Peyer's patch (tissue), 4 donors: ENCODE data around the gene TMEM184A. TPM values are rescaled to one million over a fixed set of nuclear protein-coding genes. Genes with fewer than 3 reads are reported as not detected.

Source experiments
- DNase-seq, 3 donors: peaks; one replicate each; pipeline ENCODE4 v3.0.0-alpha.2; 2017 to 2019
- H3K27ac ChIP-seq, 4 donors: fragments of 200-600 bp; sonication (generic); one replicate each; pipeline ENCODE4 v1.5.1; 2016 to 2019
- H3K27me3 ChIP-seq, 2 donors: fragments of 200-600 bp; sonication (generic); one replicate each; pipeline ENCODE4 v1.5.1; 2019
- H3K36me3 ChIP-seq, 3 donors: fragments of 200-600 bp; sonication (generic); one replicate each; pipeline ENCODE4 v1.5.1; 2016 to 2019
- H3K4me1 ChIP-seq, 4 donors: fragments of 200-600 bp; sonication (generic); one replicate each; pipeline ENCODE4 v1.5.1; 2016 to 2019
- H3K4me3 ChIP-seq, 4 donors: fragments of 200-600 bp; sonication (generic); 1 replicate in 3 of 4; 2 replicates in 1 of 4; pipeline ENCODE4 v1.5.1; 2016 to 2019; ENCODE audit warnings: mild to moderate bottlenecking in 1 of 4
- H3K9me3 ChIP-seq, 4 donors: fragments of 200-600 bp; sonication (generic); one replicate each; pipeline ENCODE4 v1.5.1; 2016 to 2019; ENCODE audit warnings: mild to moderate bottlenecking in 1 of 4
- CTCF ChIP-seq, 6 experiments: fragments of 450-650 bp in 4 of 6; fragments of 200-600 bp in 2 of 6; sonication (generic) in 1 of 6; IDR thresholded peaks; one replicate each; pipeline ENCODE4 v1.5.1; 2017 to 2019; ENCODE audit warnings: antibody characterized with exemption in 6 of 6, mild to moderate bottlenecking in 3 of 6, moderate library complexity in 1 of 6
- POLR2A ChIP-seq, 2 donors: fragments of 450-650 bp; IDR thresholded peaks; one replicate each; pipeline ENCODE4 v1.5.1; 2017; ENCODE audit warnings: antibody characterized with exemption in 2 of 2, mild to moderate bottlenecking in 2 of 2, moderate library complexity in 2 of 2
- total RNA-seq, 4 donors: library from RNA; depleted of rRNA; stranded (reverse); fragments of >200 nt; gene quantifications; one replicate each; pipeline ENCODE4 v1.1.0, GENCODE V29; 2016

TMEM184A gene
- total RNA-seq, 4 donors from 2014 or later, result 41.3 to 161 (median 151) TPM

DNA sequence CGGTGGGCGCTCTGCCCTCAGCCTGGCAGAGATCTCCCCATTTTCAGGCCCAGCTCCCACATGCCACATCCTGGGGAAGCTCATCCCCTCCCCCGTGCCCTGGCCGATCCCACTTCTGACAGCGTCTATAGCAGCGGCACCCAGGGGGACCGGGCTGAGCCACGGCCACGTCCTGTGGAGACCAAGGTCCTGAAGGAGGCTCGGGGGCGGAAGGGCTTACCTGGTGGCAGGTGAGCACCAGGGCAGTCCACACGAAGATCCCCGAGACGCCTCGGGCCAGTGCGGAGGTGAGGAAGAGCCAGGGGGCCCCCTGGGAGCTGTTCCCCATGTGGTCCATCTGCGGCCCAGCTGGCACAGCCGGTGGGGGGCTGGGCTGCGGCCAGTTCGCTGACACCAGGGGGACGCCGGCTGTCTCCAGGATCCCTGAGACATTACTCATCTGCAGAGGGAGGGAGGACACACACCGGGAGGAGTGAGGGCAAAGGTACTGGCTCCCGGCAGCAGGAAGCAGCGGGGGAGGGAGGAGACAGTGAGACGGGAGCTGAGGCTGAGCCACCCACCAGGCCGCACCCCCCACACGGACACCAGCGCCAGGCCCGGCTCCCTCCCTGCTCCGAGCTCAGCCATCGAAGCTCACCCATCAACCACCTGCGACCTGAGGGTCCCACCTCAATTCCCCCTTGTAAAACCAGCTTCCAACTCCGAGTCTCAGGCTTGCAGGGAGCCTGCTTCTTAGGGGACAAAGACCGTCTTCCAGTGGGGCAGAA lies 776 bp downstream of the TMEM184A start:
- H3K4me1 ChIP-seq, result peaks cover 0 to 27% (median 0%) of the 10 kb centered on the region in 4 donors
- peak overlapping the region in 3 of 4 donors; percentile 89 to 99 (median 97) for H3K27ac ChIP-seq
- peak overlapping the region in 3 of 4 donors; percentile 32 to 56 (median 55) for H3K4me3 ChIP-seq
- peak; percentile 44 to 77 for TF ChIP-seq POLR2A (IDR thresholded peaks at IDR 0.05)
- TF ChIP-seq CTCF (IDR thresholded peaks at IDR 0.05), result peak in 2 of 6 experiments; percentile 25 to 33
- H3K36me3 ChIP-seq, result peaks cover 0 to 7% (median 0%) of the 10 kb centered on the region in 3 donors
- peak in 2 of 3 donors; percentile 91 for DNase-seq
- H3K27me3 ChIP-seq, result no peaks in the 10 kb centered on the region
- no peaks in the 10 kb centered on the region for H3K9me3 ChIP-seq

GRCh38 chr7:1554333-1555045 lies 1.5 kb downstream of the TMEM184A start:
- Histone ChIP-seq H3K9me3 (no peaks in the 10 kb centered on the region), H3K36me3 (peaks cover 0 to 14% (median 0%) of the 10 kb centered on the region in 3 donors), H3K4me1 (peaks cover 0 to 27% (median 0%) of the 10 kb centered on the region in 4 donors), H3K27ac (peak overlapping the region in 3 of 4 donors; percentile 89 to 99 (median 97)), H3K4me3 (peak overlapping the region in 3 of 4 donors; percentile 32 to 56 (median 55)), H3K27me3 (no peaks in the 10 kb centered on the region)
- no peak for DNase-seq
- TF ChIP-seq CTCF (IDR thresholded peaks at IDR 0.05) (no peak), POLR2A (IDR thresholded peaks at IDR 0.05) (no peak)

DNA sequence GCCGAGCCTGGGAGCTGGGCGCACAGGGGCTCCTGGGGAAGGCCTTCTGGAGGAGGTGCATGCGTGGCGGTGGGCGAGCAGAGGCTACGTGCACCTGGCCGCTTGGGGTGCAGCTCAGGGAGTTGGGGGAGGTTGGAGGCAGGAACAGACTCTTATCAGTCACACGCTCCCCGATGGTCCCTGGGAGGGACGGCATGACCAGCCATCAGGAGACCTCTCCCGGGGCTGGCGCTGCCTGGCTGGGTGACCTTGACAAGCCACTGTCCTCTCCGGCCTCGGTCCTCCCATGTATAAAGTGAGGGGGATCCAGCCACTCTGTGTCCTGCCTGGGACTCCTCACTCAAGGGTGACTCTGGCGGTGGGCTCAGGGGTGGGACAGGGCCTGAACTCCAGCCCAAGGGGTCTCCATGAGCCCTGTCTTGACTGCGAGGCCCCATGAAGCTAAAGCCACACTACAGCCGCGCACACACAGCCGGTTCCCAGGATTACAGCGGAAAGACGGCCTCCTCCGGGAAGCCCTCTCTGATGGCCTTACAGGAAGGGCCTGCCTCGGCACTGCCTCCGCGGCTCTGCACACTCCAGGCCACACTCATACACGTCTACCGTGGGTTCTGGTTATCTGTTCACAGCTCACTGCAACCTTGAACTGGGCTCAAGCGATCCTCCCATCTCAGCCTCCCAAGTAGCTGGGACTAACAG lies 2.3 kb downstream of the TMEM184A start:
- peaks cover 0 to 22% (median 0%) of the 10 kb centered on the region in 3 donors for H3K36me3 ChIP-seq
- TF ChIP-seq POLR2A (IDR thresholded peaks at IDR 0.05) (no peak), CTCF (IDR thresholded peaks at IDR 0.05) (no peak)
- H3K27me3 ChIP-seq, result no peaks in the 10 kb centered on the region
- H3K9me3 ChIP-seq, result no peaks in the 10 kb centered on the region
- DNase-seq, result no peak
- H3K4me3 ChIP-seq, result peak overlapping the region in 2 of 4 donors; percentile 55 to 56
- H3K4me1 ChIP-seq, result peaks cover 0 to 19% (median 0%) of the 10 kb centered on the region in 4 donors
- peak overlapping the region in 1 of 4 donors; percentile 99 for H3K27ac ChIP-seq

- DNase-seq, result no peak
- H3K27ac ChIP-seq, result no peak overlapping the region
- no peaks in the 10 kb centered on the region for H3K27me3 ChIP-seq
- peaks cover 0 to 32% (median 0%) of the 10 kb centered on the region in 3 donors for H3K36me3 ChIP-seq
- no peak overlapping the region for H3K4me3 ChIP-seq
- TF ChIP-seq CTCF (IDR thresholded peaks at IDR 0.05) (no peak), POLR2A (IDR thresholded peaks at IDR 0.05) (no peak)
- H3K9me3 ChIP-seq, result no peaks in the 10 kb centered on the region
- peaks cover 0 to 13% (median 0%) of the 10 kb centered on the region in 4 donors for H3K4me1 ChIP-seq
Observed at GRCh38 chr7:1552200-1552599, 3.8 kb downstream of the TMEM184A start.

- TF ChIP-seq CTCF (IDR thresholded peaks at IDR 0.05), result no peak
- TF ChIP-seq POLR2A (IDR thresholded peaks at IDR 0.05), result no peak
Observed at GRCh38 chr7:1550846-1551155, 5.2 kb downstream of the TMEM184A start.

More at GRCh38 chr7:1550846-1551155, 5.2 kb downstream of the TMEM184A start:
- DNase-seq, result no peak
- Histone ChIP-seq H3K4me1 (peaks cover 0 to 9% (median 0%) of the 10 kb centered on the region in 4 donors), H3K27me3 (no peaks in the 10 kb centered on the region), H3K4me3 (no peak overlapping the region), H3K9me3 (no peaks in the 10 kb centered on the region), H3K36me3 (peaks cover 0 to 41% (median 0%) of the 10 kb centered on the region in 3 donors), H3K27ac (no peak overlapping the region)
